ENCODE data around the gene NEDD8. TPM values are rescaled to one million over a fixed set of nuclear protein-coding genes. Genes with fewer than 3 reads are reported as not detected.

NEDD8 gene
- total and polyA plus RNA-seq, 2 of the 4 experiments (the other 2 are of a cell fraction), result 167 to 375 TPM

DNA sequence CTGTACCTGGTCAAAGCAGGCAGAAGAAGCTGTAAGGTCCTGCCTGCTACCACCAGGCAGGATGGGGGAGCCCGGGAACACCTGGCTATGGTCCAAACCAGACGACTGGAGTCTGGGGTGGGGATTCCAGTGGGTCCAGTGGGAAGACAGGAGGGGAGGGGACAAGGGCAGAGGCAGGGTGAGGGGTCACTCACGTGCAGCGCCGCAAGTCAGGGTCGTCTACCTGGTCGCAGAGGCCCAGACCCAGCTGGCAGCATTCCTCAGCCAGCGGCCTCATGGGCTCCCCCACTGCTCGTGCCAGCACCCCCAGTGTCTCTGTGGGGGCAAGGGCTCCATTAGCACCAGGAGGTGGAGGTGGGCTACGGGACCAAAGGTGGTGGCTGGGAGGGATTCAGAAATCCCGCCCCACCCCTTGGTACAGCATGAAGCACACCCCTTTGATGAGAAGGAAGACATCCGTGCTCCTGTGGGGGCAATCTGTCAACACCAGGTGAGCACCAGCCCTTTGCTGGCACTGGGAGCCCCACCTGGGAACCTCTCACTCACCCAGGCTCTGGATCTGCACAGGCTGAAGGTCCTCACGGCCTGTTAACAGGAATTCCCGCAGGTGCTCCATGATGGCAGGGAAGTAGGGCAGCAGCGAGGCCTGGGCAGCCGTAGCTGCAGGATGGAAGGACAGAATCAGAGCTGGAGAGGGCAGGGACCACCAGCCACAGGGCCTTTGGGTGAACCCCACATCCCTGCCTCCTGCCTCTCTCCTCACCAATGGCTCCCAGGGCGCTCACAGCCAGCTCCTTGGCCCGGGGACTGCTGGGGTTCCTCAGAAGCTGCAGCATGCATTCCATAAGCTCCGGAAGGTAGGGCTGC, 47.8 kb downstream of the NEDD8 start:
- Histone ChIP-seq H3K4me1 (ENCODE audit: control insufficient read depth, insufficient read depth, low read length) (peaks cover 6% of the 10 kb centered on the region), H3K4ac (ENCODE audit: low read depth, low read length) (no peak overlapping the region), H3K23ac (ENCODE audit: low read depth, low read length) (no peak overlapping the region), H2AK9ac (replicated peaks; ENCODE audit: low read depth, low read length, poor library complexity) (no peak overlapping the region), H3K9me3 (ENCODE audit: control insufficient read depth, insufficient read depth, low read length) (no peaks in the 10 kb centered on the region), H3K18ac (ENCODE audit: low read depth, low read length) (no peak overlapping the region), H3K27ac (ENCODE audit: insufficient read depth, low read length) (no peak overlapping the region), H4K8ac (ENCODE audit: low read depth in 2 of 2, low read length in 2 of 2) (no peak overlapping the region), H4K91ac (ENCODE audit: insufficient read depth, low read depth, low read length) (no peak overlapping the region), H3K36me3 (ENCODE audit: control insufficient read depth, insufficient read depth, low read length) (peaks cover 67% of the 10 kb centered on the region), H3K14ac (replicated peaks; ENCODE audit: low read depth, low read length) (no peak overlapping the region), H3K27me3 (ENCODE audit: control insufficient read depth, insufficient read depth, low read length) (no peaks in the 10 kb centered on the region), H2AFZ (replicated peaks; ENCODE audit: low read length, poor library complexity) (peak overlapping the region; percentile 47), H2BK15ac (ENCODE audit: low read depth, low read length) (no peak overlapping the region), H2AK5ac (ENCODE audit: low read depth, low read length) (no peak overlapping the region), H2BK120ac (ENCODE audit: low read depth, low read length) (no peak overlapping the region), H3K9ac (ENCODE audit: low read depth, low read length) (no peak overlapping the region), H3K4me3 (ENCODE audit: insufficient read depth, low read depth, low read length) (no peak overlapping the region), H3K79me1 (ENCODE audit: low read depth in 1 of 2, low read length in 2 of 2) (peaks cover 12 to 40% of the 10 kb centered on the region in 2 experiments), H3K4me2 (ENCODE audit: low read depth, low read length) (no peak overlapping the region), H3K56ac (ENCODE audit: extremely low read depth, insufficient read depth, low read length) (no peak overlapping the region), H2BK5ac (ENCODE audit: low read depth, low read length, poor library complexity, severe bottlenecking) (no peak overlapping the region), H3K9me1 (ENCODE audit: insufficient read depth, low read length) (peaks cover 15% of the 10 kb centered on the region), H4K20me1 (ENCODE audit: insufficient read depth, low read length) (no peaks in the 10 kb centered on the region), H4K5ac (ENCODE audit: low read depth, low read length) (no peak overlapping the region), H2BK20ac (ENCODE audit: low read depth, low read length) (no peak overlapping the region)
- dilution Hi-C loops (cut with HindIII; ENCODE audit: low sequenced_read_pairs, unreplicated experiment), result no loop called here
- 74% methylated on average over 5 of the region's 19 CpGs; no CpG with 5 or more reads in 1 of the 2 experiments for WGBS, 2 experiments (ENCODE audit: extremely low coverage in 2 of 2, insufficient read length in 1 of 2)
- CTCF ChIA-PET, result no interaction called here
- POLR2A ChIA-PET (ENCODE audit: unreplicated experiment), result no interaction called here
- DNase-seq (no peak), ATAC-seq (ENCODE audit: low read depth) (no peak)
- in situ Hi-C loops (cut with MboI; ENCODE audit: low sequenced_read_pairs), result no loop called here
- TF ChIP-seq RAD21 (IDR thresholded peaks at IDR 0.05; ENCODE audit: low read length), result no peak
- no peak for TF ChIP-seq RFX5 (IDR thresholded peaks at IDR 0.05; ENCODE audit: low read depth, low read length)
- TF ChIP-seq, protein P1, sequence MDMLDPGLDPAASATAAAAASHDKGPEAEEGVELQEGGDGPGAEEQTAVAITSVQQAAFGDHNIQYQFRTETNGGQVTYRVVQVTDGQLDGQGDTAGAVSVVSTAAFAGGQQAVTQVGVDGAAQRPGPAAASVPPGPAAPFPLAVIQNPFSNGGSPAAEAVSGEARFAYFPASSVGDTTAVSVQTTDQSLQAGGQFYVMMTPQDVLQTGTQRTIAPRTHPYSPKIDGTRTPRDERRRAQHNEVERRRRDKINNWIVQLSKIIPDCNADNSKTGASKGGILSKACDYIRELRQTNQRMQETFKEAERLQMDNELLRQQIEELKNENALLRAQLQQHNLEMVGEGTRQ (IDR thresholded peaks at IDR 0.05; ENCODE audit: low read depth, low read length), result no peak
- TF ChIP-seq POLR2A (IDR thresholded peaks at IDR 0.05; ENCODE audit: low read depth, low read length), result no peak
- no TSS peak for BruUV-seq (replicated peaks)
- intact Hi-C loops (cut with micrococcal nuclease), result no loop called here

Measured in IMR-90 (cell line).